PC-9 (cell line): ENCODE measurements around the gene UBAC1.

Source experiments
- CTCF ChIP-seq: fragments of 200-600 bp; sonication (generic); conservative IDR thresholded peaks from 2 replicates; pipeline ENCODE4 v1.6.1; 2017; ENCODE audit warnings: mixed run types, antibody characterized with exemption, mild to moderate bottlenecking, moderate library complexity
- EZH2 ChIP-seq: fragments of 200-600 bp; sonication (generic); IDR thresholded peaks from 2 replicates; pipeline ENCODE4 v1.8.0; 2017; ENCODE audit warnings: antibody characterized with exemption, low read depth

GRCh38 chr9:135955934-135956801 lies 5.0 kb downstream of the UBAC1 start:
- no peak for TF ChIP-seq EZH2
- TF ChIP-seq CTCF: no peak
